Kidney (tissue), 14 donors: Measurements from ENCODE around the gene CLECL1. TPM values are rescaled to one million over a fixed set of nuclear protein-coding genes. Genes with fewer than 3 reads are reported as not detected.

Experiments used
- DNase-seq, 5 donors: peaks; one replicate each; pipeline ENCODE4 v3.0.0-alpha.2; 2013 to 2020
- FAIRE-seq: peaks from 2 replicates; lab custom pipeline; 2012; peaks lifted over from hg19 to GRCh38; lab: Jason Lieb, UNC
- H3K27ac ChIP-seq, 2 donors: one replicate each; pipeline ENCODE4 v1.7.0; 2013; ENCODE audit warnings: low read depth in 2 of 2, low read length in 2 of 2, inconsistent platforms in 1 of 2
- H3K27me3 ChIP-seq: one replicate; pipeline ENCODE4 v1.7.1; 2013; ENCODE audit warnings: low read length, inconsistent platforms; ENCODE audit not compliant: control insufficient read depth, insufficient read depth
- H3K36me3 ChIP-seq, 3 donors: one replicate each; pipeline versions ENCODE4 v1.7.0 to v1.7.1; 2013; ENCODE audit warnings: low read length in 3 of 3, control low read depth in 1 of 3, inconsistent platforms in 1 of 3; ENCODE audit not compliant: insufficient read depth in 3 of 3, control insufficient read depth in 2 of 3
- H3K4me1 ChIP-seq, 3 donors: one replicate each; pipeline versions ENCODE4 v1.7.0 to v1.7.1; 2013; ENCODE audit warnings: low read length in 3 of 3, inconsistent platforms in 1 of 3, low read depth in 1 of 3; ENCODE audit not compliant: control insufficient read depth in 2 of 3, insufficient read depth in 2 of 3
- H3K4me3 ChIP-seq, 3 donors: one replicate each; pipeline versions ENCODE4 v1.7.0 to v1.8.1; 2013; ENCODE audit warnings: low read length in 3 of 3, control low read depth in 1 of 3, inconsistent platforms in 1 of 3
- H3K9ac ChIP-seq, 3 donors: one replicate each; pipeline versions ENCODE4 v1.7.0 to v1.7.1; 2013; ENCODE audit warnings: low read length in 3 of 3, control low read depth in 1 of 3, inconsistent platforms in 1 of 3
- H3K9me3 ChIP-seq, 3 donors: one replicate each; pipeline versions ENCODE4 v1.7.0 to v1.7.1; 2013; ENCODE audit warnings: low read length in 3 of 3, control low read depth in 1 of 3, inconsistent platforms in 1 of 3; ENCODE audit not compliant: control insufficient read depth in 2 of 3, insufficient read depth in 1 of 3
- CTCF ChIP-seq: IDR thresholded peaks from 3 replicates; pipeline ENCODE4 v1.5.1; 2012; ENCODE audit warnings: mild to moderate bottlenecking, moderate library complexity, borderline replicate concordance; ENCODE audit not compliant: insufficient read depth; ENCODE audit errors: extremely low read depth
- intact Hi-C: fragments of 100-400 bp; cut with DNase I; formaldehyde crosslinking; loops from one replicate; pipeline ENCODE4 v1.11.1; 2022
- polyA plus RNA-seq: library from polyadenylated mRNA; stranded (reverse); fragments of 350-450 nt; fragmentation: Illumina TruSeq; extraction: RNeasy Lipid Tissue Mini Kit (QIAGEN cat#74804); gene quantifications from one replicate; pipeline ENCODE4 v1.2.3, GENCODE V29; 2014; ENCODE audit warnings: low read depth, low replicate concordance; ENCODE audit not compliant: insufficient read depth
- total RNA-seq: library from RNA; stranded (reverse); fragmentation: NEBNext Ultra II Directional; extraction: Animal tissue kit (Norgen Biotek cat#: 25700); gene quantifications from one replicate; pipeline ENCODE4 v1.2.1, GENCODE V29; 2021
- donor health status: control.
- donor health status: control.
- donor health status: control.
- donor health status: control.
- donor health status: control.
- donor health status: DM: yes; HTN: yes; CAD: no.
- donor health status: Normal renal cell carcinoma (clear cell type).

CLECL1 gene
- total and polyA plus RNA-seq, 2 donors from 2014 or later: 2.1 TPM; not detected in 1

- no peaks in the 10 kb centered on the region for H3K36me3 ChIP-seq
- H3K4me1 ChIP-seq: no peaks in the 10 kb centered on the region
- no peak overlapping the region for H3K27ac ChIP-seq
- no peak overlapping the region for H3K4me3 ChIP-seq
- no peaks in the 10 kb centered on the region for H3K27me3 ChIP-seq
- no peak for DNase-seq
- no peaks in the 10 kb centered on the region for H3K9me3 ChIP-seq
- no peak for TF ChIP-seq CTCF
- H3K9ac ChIP-seq: no peak overlapping the region
- intact Hi-C loops: loop anchor here (10.0 kb wide), 1 partner anchor 172 kb away; no protein-coding TSS in a partner anchor
- no peak for FAIRE-seq
These were observed 20.2 kb upstream of the CLECL1 start for GRCh38 chr12:9753073-9753472.

GRCh38 chr12:9752145-9752933 lies 19.4 kb upstream of the CLECL1 start:
- intact Hi-C loops: loop anchor here (10.0 kb wide), 1 partner anchor 172 kb away; no protein-coding TSS in a partner anchor
- Histone ChIP-seq H3K27ac (no peak overlapping the region), H3K9ac (no peak overlapping the region), H3K36me3 (no peaks in the 10 kb centered on the region), H3K9me3 (no peaks in the 10 kb centered on the region), H3K27me3 (no peaks in the 10 kb centered on the region), H3K4me3 (no peak overlapping the region), H3K4me1 (no peaks in the 10 kb centered on the region)
- DNase-seq (no peak), FAIRE-seq (no peak)
- TF ChIP-seq CTCF: no peak

- intact Hi-C loops: loop anchor here (10.0 kb wide), 1 partner anchor 173 kb away; no protein-coding TSS in a partner anchor
- Histone ChIP-seq H3K9ac (no peak overlapping the region), H3K36me3 (no peaks in the 10 kb centered on the region), H3K9me3 (no peaks in the 10 kb centered on the region), H3K27me3 (no peaks in the 10 kb centered on the region), H3K27ac (no peak overlapping the region), H3K4me1 (no peaks in the 10 kb centered on the region), H3K4me3 (no peak overlapping the region)
- FAIRE-seq (peak; percentile 90), DNase-seq (peak in 1 of 5 donors; percentile 48)
- no peak for TF ChIP-seq CTCF
These were observed 18.6 kb upstream of the CLECL1 start for GRCh38 chr12:9751204-9752144.
